Stimulated activated naive CD8-positive, alpha-beta T cell treated with anti-CD3 and anti-CD28 coated beads, Interleukin-15, Interleukin-2, amounts not matched to agents 100 U/mL and 50 U/mL, for 24 hours (primary cell): Measurements from ENCODE around the gene UBE2D3.
"Not testable (repeated sequence)": the region's sequence is repeated elsewhere in the genome, so short reads cannot be mapped to it uniquely, and the experiment has no call there.

Source experiments
- ATAC-seq: fragments of 150-1000 bp; cut with Tn5 transposase; one replicate; pipeline ENCODE4 v1.10.0; 2021
- DNase-seq: peaks from one replicate; pipeline ENCODE4 v3.0.0; 2021

UBE2D3 gene

DNA sequence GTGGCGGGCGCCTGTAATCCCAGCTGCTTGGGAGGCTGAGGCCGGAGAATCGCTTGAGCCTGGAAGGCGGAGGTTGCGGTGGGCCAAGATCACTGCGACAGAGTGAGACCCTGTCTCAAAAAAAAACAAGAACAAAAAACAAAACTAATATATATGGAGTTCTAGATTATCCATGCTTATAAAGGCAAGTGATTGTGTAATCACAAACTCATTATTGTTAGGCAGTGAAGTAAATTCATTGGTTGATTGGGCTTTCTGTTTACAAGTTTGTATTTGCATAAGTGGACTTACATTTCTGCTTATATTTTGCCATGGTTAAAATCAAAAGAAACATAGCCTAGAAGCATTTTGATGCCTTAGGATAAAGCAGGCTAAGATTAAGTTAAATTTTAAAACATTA, 2.5 kb upstream of the UBE2D3 start:
- ATAC-seq (no peak), DNase-seq (no peak)

DNA sequence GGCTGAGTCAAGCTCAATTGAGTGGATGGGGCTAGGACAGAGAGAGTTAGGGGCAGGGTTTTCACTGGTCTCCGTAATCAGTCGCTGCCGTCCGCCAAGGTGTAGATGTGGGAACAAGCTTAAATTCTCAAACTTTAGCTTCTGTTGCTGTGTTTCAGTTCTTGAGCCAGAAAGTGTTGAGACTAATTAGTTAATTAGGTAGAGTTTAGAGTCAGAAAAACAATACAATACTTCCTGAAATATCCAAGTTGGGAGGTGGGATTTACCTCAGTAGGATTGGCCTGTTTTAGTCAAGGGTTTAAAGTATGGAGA, 1.1 kb upstream of the UBE2D3 start:
- DNase-seq = no peak
- ATAC-seq = no peak

DNA sequence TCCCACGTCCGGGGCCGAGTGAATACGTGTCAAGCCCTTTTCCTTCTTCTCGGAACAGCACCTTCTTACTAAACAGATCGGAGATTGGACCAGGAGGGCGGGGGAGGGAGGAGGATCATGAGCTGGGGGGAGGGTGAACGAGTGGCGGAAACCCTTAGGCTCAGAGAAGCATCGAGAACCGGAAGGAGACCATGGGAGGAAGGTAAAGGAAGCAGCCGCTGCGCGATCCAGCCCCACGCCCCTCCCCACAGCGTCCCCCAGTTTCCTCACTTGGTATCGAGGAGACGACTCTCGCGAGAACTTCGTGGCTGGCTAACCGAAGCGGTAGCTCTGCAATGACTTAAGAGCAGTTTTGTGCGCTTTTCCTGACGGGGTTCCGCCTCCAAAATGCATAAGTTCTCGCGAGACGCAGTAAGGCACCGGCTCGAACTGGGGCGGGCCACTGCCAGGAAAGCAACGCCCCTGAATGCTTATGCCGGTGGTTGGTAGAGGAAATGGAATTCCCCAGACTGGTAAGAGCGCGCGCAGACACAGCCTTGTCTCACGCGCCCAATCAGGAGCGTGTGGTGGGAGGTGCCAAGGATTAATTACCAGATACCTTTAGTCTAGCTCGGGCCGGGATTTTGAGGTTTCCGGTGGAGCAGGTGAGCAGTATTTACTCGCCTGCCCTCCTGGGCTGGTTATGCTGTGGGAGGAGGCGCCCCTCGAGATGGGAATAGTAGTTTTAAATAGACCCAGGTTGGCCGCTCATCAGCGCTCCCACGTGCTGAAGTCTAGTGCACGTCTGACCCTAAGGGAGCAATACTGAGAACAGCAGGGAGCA, 534 bp upstream of the UBE2D3 start:
- peak; percentile 96 for DNase-seq
- ATAC-seq = peak; percentile 80

DNA sequence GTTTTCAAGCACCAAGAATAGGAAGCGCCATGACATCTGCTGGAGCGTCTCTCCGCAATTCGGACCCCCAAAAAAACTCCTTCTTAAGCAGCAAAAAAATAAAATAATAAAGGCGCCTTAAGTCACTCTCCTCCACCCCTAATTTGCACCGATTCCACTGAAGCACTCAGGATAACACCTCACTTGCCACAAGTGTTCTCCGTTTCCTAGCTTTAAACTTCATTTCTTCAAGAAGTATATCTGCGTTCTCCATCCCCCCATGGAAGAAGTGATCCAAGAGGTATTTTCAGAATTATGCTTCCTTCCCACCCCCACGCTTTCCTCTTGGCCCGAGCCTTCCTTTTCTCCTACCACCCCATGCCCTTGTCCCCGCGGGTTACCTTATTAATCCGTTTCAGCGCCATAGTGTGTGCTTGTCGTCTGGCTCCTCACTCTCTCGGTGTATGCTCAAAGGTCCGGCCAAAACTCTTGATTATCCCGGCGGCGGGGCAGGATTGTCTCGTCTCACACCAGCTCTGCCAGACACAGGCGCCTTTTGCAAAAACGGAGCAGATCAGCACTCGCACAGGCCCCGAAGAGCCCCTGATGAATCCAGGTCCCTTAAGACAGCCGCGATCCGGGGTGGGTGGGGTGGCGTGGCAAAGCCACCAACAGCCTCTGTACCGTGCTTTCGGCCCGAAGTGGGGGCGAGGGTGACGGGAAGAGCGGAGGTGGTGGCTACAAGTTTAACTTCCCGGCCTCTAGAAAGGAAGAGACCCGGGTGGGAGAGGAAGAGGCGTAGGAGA, 1.1 kb downstream of the UBE2D3 start:
- ATAC-seq (no peak), DNase-seq (no peak)

DNA sequence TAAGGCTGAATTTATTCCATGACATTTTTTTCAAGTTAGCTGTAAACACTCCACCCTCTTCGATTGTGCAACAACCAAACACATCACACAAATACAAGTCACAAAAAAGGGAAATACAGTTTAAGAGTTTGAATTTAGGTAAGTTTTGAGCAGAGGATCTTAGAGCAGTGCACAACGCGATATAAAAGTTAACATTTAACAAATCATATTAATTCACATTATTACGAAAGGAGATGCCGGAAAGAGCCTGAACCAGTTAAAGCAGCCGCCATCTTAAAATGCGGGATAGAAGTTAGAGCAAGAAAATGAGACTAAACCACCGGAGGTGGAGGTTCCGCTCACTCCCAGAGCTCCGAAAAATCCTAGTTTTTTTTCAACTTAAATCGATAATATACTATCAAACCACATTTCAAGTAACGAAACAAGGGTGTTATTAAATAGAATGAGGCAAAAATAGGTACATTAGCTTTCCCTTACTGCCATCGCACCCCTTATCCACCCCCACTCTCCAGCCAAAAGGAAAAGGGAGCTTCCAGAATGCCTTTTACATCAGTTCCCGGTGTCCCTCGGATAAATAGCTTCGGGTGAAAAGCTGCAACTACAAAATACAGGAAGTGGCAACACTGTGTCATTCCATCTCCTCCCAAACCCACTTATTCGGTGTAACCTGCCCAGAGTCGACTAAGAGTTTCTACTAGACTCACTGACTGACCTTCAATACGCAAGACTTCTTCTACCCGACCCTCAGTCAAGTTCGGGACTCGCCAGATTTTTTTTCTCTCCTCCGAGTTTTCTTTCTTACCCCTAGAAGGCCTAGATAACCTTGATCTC, 1.9 kb downstream of the UBE2D3 start:
- DNase-seq = peak; percentile 27

DNA sequence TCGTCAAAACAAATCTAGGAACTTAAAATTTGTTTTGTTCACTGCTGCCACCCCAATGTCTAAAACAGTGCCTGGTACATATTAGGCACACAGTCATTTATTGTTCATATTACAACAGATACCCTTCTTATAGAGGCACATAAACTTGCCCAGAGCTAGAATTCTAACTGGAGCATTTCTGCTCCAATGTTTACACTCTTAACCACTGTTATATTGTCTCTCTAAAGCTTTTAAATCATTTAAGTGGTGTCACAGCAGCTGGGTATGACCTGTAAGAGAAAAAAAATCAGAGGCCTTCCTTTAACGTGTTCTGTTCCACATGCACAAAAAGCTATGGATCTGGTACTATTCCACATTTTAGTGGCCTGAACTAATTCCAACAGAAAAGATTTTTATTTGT, 3.0 kb downstream of the UBE2D3 start:
- ATAC-seq (no peak), DNase-seq (no peak)

More for the DNA sequence above, 1.9 kb downstream of the UBE2D3 start:
- no peak for ATAC-seq

DNA sequence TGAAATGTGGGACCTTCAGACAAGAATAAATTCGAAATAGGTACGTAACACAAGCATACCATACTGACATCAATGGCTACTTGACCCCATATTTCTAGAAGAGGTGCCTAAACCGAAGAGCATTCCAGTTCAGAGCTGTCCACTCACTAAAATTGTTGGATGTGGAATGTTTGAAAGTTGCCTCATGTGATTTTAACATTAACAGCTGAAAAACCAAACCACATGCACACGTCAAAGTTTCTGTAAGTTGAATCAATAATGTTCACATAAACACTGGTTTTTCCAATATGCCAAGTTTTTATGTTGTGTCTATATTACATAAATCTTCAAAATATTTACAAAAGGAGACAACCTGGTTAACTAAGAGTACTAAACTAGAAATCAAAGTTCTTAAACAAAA, 3.5 kb downstream of the UBE2D3 start:
- ATAC-seq (no peak), DNase-seq (no peak)

DNA sequence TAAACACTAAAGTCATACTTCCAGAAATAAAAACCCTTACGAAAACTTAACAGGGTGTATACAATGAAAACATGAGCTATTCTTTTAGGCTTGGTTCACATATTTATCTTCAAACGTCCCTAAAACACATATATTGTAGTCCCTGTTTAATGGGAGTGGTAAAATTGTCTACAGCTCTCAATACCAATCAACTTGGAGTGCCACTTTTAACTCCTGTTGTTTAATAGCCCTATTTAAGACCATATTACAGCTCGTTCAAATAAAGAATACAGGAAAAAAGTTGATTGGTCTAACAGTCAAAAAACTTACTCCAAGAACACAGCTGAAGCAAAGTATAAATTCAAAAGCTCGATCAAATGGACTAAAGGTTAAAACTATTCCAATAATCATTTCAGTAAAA, 3.9 kb downstream of the UBE2D3 start:
- no peak for ATAC-seq

DNA sequence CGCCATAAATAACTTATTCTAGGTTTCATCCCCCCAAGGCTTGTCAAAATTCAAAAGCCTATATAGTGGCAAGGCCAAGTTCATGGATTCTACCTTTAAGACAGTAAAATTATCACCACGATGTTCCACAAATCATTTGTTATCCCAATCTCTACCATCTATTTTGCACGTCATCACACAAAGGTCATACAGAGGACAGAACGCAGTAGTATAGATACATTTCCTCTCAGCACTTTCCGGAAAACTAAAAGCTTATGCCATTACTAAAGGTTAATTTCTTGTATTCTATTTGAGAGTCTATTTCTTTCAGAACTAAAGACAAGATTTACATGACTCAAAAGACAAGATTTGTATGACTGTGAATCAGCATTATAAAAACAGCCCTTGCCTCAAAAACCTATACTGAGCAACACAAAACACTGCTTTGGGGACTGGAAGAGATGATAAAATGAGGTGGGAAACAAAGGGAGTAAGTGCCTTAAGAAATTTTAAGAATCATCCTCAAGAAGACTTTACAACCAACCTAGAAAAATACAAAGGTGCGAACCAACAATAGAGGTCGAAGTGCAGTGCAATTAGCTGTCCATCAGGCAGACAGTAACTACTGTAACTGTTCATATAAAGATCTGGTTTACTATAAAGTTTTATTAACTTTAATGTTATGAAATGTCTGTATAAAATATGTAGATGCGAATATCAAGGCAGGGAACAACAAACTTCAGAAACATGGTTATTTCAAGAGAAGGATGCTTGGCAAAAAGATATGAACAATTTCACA, 7.6 kb downstream of the UBE2D3 start:
- DNase-seq (no peak), ATAC-seq (peak; percentile 58)

More for the DNA sequence above, 3.9 kb downstream of the UBE2D3 start:
- no peak for DNase-seq

DNA sequence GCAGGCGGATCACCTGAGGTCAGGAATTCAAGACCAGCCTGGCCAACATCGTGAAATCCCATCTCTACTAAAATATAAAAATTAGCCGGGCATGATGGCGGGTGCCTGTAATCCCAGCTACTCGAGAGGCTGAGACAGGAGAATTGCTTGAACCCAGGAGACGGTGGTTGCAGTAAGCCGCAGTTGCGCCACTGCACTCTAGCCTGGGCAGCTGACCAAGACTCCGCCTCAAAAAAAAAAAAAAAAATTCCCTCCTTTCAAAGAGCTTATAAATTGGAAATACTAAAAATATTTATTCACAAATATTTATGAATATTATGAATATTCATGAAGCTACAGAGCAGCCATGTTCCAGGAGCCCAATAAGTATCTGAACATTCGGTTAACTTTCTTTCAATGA, 8.3 kb downstream of the UBE2D3 start:
- DNase-seq, ATAC-seq: not testable (repeated sequence)

DNA sequence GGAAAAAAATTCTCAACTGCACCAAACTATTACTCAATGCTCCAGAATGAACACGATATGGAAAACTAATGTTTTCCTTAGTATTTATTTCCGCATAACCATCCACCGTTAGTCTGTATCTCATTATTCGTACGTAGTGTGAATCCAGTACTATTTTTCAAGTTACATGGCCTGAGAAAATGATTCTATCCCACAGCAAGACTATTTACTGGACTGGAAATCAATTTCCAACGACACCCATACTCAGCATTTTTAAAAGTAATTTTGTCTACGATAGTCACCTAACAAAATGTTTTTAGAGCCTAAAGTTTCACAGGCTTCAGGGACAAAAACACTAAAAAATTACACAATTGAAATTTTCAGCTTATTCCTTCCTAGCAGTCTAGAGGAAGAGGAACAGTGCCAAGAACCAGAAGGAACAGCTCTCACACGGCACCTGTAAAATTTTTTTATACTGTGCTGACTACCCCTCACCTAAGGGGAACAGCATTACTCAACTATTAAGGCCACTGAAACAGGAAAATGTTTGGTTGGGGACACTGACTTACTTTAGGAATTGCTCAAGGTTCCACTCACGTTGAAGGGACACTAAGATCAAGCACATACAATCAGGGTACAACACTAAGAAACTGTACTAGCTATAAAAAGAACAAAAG, 9.6 kb downstream of the UBE2D3 start:
- ATAC-seq (peak; percentile 35), DNase-seq (no peak)

DNA sequence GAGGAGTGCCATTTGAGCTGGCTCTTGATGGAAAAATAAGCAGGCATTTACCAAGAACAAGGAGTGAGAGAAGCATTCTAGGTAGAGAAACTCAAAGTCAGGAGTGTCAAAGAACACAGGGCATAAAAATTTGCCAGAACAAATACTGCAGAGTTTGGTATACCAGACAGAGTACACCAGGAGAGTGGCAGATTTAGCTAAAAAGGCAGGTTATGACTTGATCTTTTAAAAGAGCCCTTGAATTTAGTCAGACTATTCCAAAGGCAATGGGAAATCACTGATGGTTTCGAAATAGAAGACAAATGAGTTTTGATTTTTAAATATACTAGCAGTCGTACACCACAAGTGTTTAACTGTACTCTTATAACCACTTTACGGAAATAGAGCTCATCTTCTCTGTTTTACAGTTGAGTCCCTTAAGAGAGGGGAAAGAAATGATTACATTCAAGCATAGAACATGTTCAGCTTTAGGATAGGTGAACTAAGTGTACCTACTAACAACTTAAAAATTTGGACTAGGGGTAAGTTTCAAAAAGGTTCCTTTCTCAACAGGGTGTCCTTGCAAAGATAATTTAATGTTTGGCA, 10.2 kb downstream of the UBE2D3 start:
- ATAC-seq (peak; percentile 31), DNase-seq (no peak)

DNA sequence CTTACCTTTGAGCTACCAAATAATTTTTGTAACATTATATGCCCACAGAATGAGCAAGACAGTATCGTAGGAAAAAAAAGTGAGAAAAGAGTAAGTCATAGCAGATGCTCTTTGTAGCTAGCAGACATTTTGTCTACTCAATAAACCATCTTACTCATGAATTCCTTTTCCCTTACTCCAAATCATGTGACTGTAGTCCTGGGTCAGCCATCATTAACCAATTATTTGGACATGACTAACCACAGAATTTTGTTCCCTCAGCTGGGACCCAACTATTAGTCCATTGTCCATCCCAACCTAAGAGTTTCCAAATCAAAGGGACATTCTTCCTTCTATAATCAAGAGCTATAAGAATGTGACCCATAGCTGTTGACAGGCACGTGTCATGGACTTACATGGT, 11.4 kb downstream of the UBE2D3 start:
- peak; percentile 54 for ATAC-seq
- DNase-seq = no peak

DNA sequence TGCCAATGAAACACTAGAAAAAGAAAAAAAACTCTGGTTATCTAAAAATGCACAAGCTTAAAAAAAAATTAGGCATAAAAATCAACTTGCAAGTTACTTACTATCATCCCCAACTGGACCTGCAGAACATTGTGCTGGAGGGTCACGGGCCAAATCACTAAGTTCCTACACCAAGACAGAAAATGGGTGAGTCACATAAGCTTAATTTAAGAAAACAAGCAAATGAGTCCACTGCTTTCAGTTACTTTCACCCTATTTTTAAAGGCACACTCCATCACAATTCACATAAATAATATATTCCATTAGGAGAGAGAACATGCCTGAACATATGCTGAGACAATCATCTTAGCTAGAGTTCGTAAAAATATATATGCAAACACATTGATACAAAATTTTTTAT, 17.7 kb downstream of the UBE2D3 start:
- ATAC-seq = no peak
- no peak for DNase-seq

DNA sequence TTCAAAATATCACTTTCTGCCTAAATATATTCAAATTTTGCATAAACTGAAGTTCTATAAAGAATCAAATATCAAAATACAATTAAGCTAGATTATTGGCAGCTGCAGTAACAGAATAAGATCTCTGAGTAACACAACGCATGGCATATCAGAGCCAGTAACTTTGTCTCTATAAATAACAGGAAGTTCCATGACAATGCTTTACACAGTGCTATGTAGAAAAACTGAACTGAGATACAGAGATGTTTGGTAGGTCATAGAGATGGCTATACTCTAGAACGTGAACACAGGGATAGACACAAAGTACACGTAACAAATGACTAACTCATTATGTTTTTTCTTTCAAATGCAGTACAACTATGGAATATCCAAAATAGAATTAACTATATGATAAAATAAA, 18.2 kb downstream of the UBE2D3 start:
- peak; percentile 66 for ATAC-seq
- DNase-seq = no peak

DNA sequence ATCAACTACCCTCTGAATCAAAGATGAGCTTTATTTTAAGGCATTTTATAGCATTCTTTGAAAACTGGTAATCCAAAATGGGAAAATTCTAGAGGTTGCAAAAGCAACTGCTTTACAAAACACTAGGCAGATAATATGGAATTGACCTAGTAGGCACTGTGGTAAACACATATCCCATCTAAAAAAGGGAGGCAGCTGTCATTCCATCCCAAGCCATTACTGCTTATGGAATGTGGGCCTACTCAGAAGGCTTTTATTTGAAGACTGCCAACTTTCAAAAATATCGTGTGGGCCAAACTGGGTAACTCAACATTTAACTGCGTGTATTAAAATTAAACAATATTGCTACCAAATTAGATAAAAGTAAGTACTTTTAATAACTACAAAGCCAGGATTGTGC, 19.3 kb downstream of the UBE2D3 start:
- ATAC-seq (no peak), DNase-seq (no peak)

DNA sequence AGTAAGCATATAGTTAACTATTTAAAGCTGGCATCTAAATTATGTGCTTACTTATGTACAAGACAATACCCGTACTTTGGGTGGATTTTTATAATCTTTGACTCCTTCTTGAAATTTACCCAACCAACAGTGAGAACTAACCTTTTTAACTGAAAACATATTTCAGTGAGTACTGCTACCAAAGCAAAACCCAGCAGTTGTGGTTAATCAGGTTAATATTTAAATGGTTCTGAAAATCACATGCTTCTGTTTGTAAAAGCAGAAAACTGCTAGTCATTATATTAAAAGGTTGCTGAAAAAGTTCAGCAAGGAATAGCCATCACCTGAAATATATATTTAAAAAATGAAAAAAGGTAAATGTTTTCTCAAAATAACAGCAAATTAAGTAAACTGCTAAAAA, 20.0 kb downstream of the UBE2D3 start:
- ATAC-seq (no peak), DNase-seq (no peak)

DNA sequence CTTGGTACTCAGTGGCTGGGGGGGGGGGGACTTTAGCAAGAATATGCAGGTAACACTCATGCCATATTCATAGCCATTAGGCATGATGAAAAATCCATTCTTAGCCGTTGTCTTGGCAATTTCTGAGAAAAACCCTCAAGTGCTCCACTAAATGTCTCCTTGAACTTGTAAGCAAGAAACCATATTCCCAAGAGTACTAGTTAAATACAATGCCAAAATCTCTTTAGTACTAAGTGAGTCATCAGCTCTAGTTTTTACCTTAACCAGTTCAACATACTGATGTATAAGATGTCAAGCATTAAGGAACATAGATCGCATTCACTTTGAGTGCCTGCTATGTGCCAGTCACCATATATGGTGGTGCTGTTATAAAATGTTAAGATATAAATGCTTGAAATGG, 27.5 kb downstream of the UBE2D3 start:
- DNase-seq = no peak

DNA sequence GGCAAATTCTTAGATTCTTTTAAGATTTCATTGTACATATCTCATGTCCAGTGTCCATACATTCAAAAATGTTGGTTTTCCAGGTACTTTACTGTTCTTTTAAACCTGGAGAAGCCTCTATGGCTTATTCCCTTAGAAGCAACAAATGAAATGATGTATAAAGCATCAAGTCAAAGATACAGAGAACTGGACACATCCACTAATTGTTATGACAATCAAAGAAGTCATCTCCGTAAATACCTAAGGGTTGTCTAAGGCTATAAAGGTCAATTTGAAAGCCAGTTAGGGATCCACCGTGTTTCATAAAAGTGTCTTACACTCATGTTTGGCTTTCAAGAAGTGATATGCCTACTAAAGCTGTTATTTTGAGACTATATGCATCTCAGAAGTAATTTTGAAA, 32.4 kb downstream of the UBE2D3 start:
- no peak for DNase-seq
- ATAC-seq = no peak

More for the DNA sequence above, 27.5 kb downstream of the UBE2D3 start:
- no peak for ATAC-seq

DNA sequence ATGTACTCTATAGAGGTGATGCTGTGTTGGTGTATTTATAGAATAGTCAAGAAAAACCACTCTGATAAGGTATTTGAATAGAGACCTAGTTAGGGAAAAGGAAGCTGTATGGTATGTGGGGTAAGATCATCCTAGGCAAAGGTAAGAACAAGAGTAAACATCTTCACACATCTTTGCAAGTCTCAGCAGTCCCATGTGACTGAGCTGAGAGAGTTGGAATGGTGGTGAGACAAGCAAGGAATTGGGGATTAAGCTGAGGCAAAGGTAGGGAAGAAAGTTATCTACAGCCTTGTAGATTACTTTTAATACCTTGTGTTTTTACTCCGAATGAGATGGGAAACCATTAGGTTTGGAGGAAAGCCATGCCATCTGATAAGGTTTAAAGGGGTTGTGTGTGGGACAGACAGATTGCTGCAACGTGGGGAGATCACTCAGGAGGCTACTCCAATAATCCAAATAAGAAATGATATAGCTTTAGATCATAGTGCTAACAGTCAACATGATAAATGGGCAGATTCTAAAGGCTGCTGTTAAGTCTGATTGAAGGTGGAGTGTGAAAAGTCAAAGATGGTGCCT, 34.9 kb downstream of the UBE2D3 start:
- DNase-seq = no peak
- ATAC-seq = no peak
